Activated T-cell treated with anti-CD3 and anti-CD28 coated beads for 4 hours (primary cell): ENCODE data around the gene DNAJC21.

Source experiments
- DNase-seq: peaks from one replicate; pipeline ENCODE4 v3.0.0-alpha.2; 2020

DNAJC21 gene

GRCh38 chr5:34986965-34987364, 57.6 kb downstream of the DNAJC21 start:
- DNase-seq, result no peak

GRCh38 chr5:34991486-34992238, 62.3 kb downstream of the DNAJC21 start:
- DNase-seq, result no peak

- DNase-seq, result no peak
Observed at GRCh38 chr5:34993951-34994350, 64.6 kb downstream of the DNAJC21 start.

GRCh38 chr5:34996261-34996660, 66.9 kb downstream of the DNAJC21 start:
- no peak for DNase-seq

GRCh38 chr5:34998058-34998789, 68.9 kb downstream of the DNAJC21 start:
- DNase-seq, result no peak

- DNase-seq, result no peak
Observed at GRCh38 chr5:35001842-35002241, 72.5 kb downstream of the DNAJC21 start.

- DNase-seq, result no peak
Observed at GRCh38 chr5:35002459-35002858, 73.1 kb downstream of the DNAJC21 start.

- peak; percentile 32 for DNase-seq
Observed at GRCh38 chr5:35003018-35003957, 73.9 kb downstream of the DNAJC21 start.

- no peak for DNase-seq
Observed at GRCh38 chr5:35004200-35004599, 74.8 kb downstream of the DNAJC21 start.

GRCh38 chr5:35004771-35005170, 75.4 kb downstream of the DNAJC21 start:
- DNase-seq, result no peak
